K562 (cell line): ENCODE results near the gene ICAM1. TPM values are rescaled to one million over a fixed set of nuclear protein-coding genes. Genes with fewer than 3 reads are reported as not detected.

Experiments used
- ZNF561 ChIP-seq: fragments of 450-650 bp; formaldehyde crosslinking; conservative IDR thresholded peaks from 2 replicates; pipeline ENCODE4 v1.4.0; 2020; ENCODE audit warnings: mild to moderate bottlenecking, moderate library complexity
- polyA plus RNA-seq, 8 experiments: library from polyadenylated mRNA; depleted of rRNA in 4 of 8; stranded (reverse) in 5 of 8; unstranded in 3 of 8; fragments of >200 nt; fragmentation: Nextera tagmentation in 2 of 8; fragmentation: Illumina TruSeq in 1 of 8; extraction: Ambion mirVana in 2 of 8; extraction: Trizol in 1 of 8; gene quantifications; 2 replicates each; pipeline versions ENCODE4 v1.2.1 to v1.2.3, GENCODE V29; 2011 to 2014; ENCODE audit warnings: inconsistent platforms in 1 of 8, missing spikeins in 1 of 8
- total RNA-seq, 7 experiments: library from RNA; depleted of rRNA in 6 of 7; stranded (reverse); fragments of >200 nt in 6 of 7; fragmentation: Illumina TruSeq in 2 of 7; extraction: Trizol in 2 of 7; gene quantifications; 2 replicates each; pipeline versions ENCODE4 v1.2.1 to v1.2.3, GENCODE V29; 2011 to 2021; ENCODE audit warnings: low replicate concordance in 1 of 7
- TF ChIP-seq, protein P1 (sequence below), 2 experiments: IDR thresholded peaks in 1 of 2; conservative IDR thresholded peaks in 1 of 2; 2 replicates each; pipeline ENCODE4 v1.6.1; 2016; ENCODE audit warnings: low read depth in 2 of 2, mild to moderate bottlenecking in 1 of 2, missing compliant biosample characterization in 1 of 2, missing genetic modification characterization in 1 of 2, moderate library complexity in 1 of 2
- TF ChIP-seq, protein P2 (sequence below), 3 experiments: IDR thresholded peaks in 2 of 3; conservative IDR thresholded peaks in 1 of 3; 2 replicates each; pipeline ENCODE4 v1.5.1; 2011 to 2012; ENCODE audit warnings: low read length in 3 of 3, mild to moderate bottlenecking in 3 of 3, control low read depth in 2 of 3, improper control_type of control experiment in 1 of 3, inconsistent platforms in 1 of 3, low read depth in 1 of 3, mixed read lengths in 1 of 3, moderate library complexity in 1 of 3; ENCODE audit not compliant: insufficient read depth in 2 of 3
- TF ChIP-seq, protein P3 (sequence below): fragments of 250-450 bp; sonication (Bioruptor Pico); IDR thresholded peaks from 2 replicates; pipeline ENCODE4 v1.5.0; 2021; ENCODE audit warnings: mild to moderate bottlenecking, moderate library complexity
- TF ChIP-seq, protein P4 (sequence below), 2 experiments: fragments of 450-650 bp; IDR thresholded peaks; 2 replicates each; pipeline ENCODE4 v1.6.1; 2016; ENCODE audit warnings: mild to moderate bottlenecking in 2 of 2, borderline replicate concordance in 1 of 2, low read depth in 1 of 2, moderate library complexity in 1 of 2

The ICAM1 gene
- total and polyA plus RNA-seq, 9 of the 15 experiments (the other 6 are each of a cell fraction or from before 2014, with no cell fraction given) = 2.3 to 24.4 (median 13.4) TPM

DNA sequence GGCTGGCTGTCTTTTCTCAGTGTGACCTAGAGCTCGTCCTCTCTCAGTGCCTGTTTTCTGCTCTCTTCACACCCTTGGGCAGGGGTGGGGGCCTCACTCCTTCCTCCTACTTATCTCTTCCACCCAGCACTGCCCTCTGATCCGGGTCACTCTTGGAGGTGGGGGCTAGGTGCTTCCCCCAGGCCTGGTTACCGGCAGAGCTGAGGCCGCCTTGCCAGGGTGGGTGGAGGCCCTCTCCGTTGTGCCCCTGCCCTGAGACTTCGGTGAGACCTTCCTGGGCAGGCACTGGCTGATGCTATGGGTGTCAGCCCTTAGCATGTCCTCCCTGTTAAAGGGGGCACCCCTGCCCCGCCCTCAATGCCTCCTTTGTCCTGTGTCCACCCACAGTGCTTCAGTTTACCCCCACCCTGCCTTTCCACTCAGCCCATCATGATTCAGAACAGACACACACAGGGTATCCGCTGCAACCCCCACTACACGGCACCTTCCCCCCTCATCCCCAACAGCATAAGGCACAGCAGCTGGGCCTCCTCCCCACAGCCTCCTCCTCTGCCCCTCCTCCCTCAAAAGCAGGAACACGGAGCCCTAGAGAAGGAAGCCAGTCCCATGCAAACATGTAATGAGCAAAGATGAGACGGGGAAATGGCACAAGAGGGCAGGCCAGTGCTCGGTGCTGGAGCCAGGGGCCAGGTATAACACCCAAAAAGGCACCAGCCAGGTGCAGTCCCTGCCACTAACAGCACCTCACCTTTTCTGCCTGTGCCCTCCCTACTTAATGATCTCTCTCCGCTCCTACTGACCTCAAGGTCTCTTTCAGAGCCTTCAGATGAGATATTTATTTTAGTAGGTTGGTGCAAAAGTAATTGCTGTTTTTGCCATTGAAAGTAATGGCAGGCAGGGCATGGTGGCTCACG lies 28.9 kb downstream of the ICAM1 start (continued):
- TF ChIP-seq, protein P1, sequence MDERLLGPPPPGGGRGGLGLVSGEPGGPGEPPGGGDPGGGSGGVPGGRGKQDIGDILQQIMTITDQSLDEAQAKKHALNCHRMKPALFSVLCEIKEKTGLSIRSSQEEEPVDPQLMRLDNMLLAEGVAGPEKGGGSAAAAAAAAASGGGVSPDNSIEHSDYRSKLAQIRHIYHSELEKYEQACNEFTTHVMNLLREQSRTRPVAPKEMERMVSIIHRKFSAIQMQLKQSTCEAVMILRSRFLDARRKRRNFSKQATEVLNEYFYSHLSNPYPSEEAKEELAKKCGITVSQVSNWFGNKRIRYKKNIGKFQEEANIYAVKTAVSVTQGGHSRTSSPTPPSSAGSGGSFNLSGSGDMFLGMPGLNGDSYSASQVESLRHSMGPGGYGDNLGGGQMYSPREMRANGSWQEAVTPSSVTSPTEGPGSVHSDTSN (CRISPR knock-in tag; IDR thresholded peaks at IDR 0.05; ENCODE audit: low read depth) = no peak
- TF ChIP-seq, protein P1 (tag; conservative IDR thresholded peaks at IDR 0.05; ENCODE audit: low read depth) = no peak
- TF ChIP-seq, protein P2, sequence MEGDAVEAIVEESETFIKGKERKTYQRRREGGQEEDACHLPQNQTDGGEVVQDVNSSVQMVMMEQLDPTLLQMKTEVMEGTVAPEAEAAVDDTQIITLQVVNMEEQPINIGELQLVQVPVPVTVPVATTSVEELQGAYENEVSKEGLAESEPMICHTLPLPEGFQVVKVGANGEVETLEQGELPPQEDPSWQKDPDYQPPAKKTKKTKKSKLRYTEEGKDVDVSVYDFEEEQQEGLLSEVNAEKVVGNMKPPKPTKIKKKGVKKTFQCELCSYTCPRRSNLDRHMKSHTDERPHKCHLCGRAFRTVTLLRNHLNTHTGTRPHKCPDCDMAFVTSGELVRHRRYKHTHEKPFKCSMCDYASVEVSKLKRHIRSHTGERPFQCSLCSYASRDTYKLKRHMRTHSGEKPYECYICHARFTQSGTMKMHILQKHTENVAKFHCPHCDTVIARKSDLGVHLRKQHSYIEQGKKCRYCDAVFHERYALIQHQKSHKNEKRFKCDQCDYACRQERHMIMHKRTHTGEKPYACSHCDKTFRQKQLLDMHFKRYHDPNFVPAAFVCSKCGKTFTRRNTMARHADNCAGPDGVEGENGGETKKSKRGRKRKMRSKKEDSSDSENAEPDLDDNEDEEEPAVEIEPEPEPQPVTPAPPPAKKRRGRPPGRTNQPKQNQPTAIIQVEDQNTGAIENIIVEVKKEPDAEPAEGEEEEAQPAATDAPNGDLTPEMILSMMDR (IDR thresholded peaks at IDR 0.05 in 2 of 3, conservative IDR thresholded peaks at IDR 0.05 in 1 of 3; ENCODE audit: insufficient read depth in 2 of 3, low read depth in 1 of 3, low read length in 3 of 3) = no peak
- TF ChIP-seq, protein P3, sequence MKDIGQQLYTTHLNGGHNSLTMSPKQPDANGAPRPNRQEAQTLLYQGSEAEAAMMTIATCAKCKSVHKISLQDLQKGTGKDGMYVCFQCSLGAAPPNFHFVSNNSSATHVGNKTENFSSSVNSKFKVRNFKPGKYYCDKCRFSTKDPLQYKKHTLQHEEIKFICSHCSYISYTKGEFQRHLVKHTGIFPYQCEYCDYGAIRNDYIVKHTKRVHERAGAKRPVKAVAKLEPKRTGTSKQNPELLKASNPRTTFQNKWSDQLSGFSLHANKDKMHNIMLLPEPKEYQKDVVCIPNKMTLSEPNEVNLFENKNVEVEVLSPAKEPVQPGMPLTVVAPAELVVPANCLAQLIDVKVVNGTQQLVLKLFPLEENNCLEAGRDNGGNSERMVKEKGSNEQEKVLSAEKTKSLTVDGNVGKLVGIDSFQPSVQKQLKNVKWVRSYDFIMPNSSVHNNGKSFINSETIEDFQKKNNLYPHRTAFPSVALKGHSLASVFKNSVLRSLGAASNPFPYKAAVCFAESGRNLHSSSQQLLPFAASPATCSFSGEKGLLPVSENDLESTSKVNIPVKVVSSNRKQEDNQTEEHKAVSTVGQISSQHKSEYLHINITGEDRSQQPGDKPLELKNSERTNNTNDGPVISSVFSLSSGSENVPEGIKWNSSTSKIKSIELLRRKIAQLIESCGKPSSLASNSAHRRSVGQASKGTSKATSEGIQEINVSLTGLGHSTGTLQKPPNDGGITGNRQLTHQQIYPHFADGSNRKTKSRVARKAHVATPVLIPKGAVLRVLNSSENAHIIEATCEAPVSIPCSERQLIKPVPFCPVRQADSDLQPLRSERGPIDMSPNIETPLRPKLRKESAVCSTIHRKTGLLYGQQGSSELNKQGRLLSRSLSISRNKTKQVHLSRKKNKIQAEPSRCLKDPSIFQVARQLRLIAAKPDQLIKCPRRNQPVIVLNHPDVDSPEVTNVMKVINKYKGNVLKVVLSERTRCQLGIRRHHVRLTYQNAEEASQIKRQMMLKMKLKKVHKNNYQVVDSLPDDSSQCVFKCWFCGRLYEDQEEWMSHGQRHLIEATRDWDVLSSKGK = no peak
- no peak for TF ChIP-seq ZNF561 (CRISPR knock-in tag)
- TF ChIP-seq, protein P4, sequence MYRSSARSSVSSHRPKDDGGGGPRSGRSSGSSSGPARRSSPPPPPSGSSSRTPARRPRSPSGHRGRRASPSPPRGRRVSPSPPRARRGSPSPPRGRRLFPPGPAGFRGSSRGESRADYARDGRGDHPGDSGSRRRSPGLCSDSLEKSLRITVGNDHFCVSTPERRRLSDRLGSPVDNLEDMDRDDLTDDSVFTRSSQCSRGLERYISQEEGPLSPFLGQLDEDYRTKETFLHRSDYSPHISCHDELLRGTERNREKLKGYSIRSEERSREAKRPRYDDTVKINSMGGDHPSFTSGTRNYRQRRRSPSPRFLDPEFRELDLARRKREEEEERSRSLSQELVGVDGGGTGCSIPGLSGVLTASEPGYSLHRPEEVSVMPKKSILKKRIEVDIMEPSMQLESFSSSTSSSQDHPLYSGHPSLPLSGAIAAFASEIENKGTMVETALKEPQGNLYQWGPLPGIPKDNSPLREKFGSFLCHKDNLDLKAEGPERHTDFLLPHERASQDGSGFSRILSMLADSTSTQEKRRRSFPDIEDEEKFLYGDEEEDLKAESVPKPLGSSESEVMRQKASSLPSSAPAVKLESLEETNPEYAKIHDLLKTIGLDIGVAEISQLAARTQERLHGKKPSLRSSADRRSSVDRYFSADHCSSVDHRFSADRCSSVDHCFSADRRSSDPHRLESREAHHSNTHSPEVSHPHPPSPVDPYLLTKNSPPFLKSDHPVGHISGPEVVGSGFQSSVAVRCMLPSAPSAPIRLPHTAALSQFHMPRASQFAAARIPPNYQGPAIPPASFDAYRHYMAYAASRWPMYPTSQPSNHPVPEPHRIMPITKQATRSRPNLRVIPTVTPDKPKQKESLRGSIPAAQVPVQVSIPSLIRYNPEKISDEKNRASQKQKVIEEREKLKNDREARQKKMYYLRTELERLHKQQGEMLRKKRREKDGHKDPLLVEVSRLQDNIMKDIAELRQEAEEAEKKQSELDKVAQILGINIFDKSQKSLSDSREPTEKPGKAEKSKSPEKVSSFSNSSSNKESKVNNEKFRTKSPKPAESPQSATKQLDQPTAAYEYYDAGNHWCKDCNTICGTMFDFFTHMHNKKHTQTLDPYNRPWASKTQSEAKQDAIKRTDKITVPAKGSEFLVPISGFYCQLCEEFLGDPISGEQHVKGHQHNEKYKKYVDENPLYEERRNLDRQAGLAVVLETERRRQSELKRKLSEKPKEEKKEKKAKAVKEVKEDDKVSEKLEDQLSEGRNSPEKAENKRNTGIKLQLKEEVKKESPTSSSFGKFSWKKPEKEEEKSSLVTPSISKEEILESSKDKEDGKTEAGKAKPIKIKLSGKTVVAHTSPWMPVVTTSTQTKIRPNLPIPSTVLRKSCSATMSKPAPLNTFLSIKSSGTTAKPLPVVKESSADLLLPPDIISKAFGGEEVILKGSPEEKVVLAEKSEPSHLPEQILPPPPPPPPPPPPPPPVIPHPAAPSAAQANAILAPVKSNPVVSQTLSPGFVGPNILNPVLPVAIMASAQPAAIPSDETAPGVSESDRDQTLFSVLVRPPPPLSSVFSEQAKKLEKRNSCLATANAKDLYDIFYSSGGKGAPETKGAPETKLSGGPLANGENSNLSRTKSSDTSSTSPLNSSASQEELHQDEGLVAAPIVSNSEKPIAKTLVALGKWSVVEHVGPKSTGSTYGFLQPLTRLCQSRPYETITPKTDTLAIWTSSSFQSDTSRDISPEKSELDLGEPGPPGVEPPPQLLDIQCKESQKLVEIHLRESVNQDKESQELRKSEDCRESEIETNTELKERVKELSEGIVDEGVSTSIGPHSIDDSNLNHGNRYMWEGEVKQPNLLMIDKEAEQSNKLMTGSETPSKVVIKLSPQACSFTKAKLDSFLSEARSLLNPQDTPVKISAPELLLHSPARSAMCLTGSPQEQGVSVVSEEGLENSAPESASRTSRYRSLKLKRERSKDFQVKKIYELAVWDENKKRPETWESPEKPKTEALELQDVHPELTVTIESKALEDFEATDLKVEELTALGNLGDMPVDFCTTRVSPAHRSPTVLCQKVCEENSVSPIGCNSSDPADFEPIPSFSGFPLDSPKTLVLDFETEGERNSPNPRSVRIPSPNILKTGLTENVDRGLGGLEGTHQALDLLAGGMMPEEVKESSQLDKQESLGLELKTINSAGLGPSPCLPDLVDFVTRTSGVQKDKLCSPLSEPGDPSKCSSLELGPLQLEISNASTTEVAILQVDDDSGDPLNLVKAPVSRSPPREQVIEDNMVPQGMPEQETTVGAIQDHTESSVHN (IDR thresholded peaks at IDR 0.05; ENCODE audit: borderline replicate concordance in 1 of 2, low read depth in 1 of 2) = no peak
